Measurements from ENCODE around the gene HIBADH.

The HIBADH gene

GRCh38 chr7:27607210-27607606 lies 55.5 kb downstream of the HIBADH start:
- no peak overlapping the region for H3K4me3 ChIP-seq (ENCODE audit: low read depth, low read length)
- H3K27me3 ChIP-seq (ENCODE audit: control insufficient read depth, insufficient read depth, low read length) = no peaks in the 10 kb centered on the region
- H3K9ac ChIP-seq (ENCODE audit: low read depth, low read length) = no peak overlapping the region
- no peaks in the 10 kb centered on the region for H3K9me3 ChIP-seq (ENCODE audit: control insufficient read depth, insufficient read depth, low read length)
- no peaks in the 10 kb centered on the region for H3K36me3 ChIP-seq (ENCODE audit: control insufficient read depth, insufficient read depth, low read length)
- peaks cover 23% of the 10 kb centered on the region for H3K4me1 ChIP-seq (ENCODE audit: control insufficient read depth, insufficient read depth, low read length)

GRCh38 chr7:27606270-27607209 lies 56.1 kb downstream of the HIBADH start:
- no peaks in the 10 kb centered on the region for H3K36me3 ChIP-seq (ENCODE audit: control insufficient read depth, insufficient read depth, low read length)
- no peaks in the 10 kb centered on the region for H3K9me3 ChIP-seq (ENCODE audit: control insufficient read depth, insufficient read depth, low read length)
- H3K4me1 ChIP-seq (ENCODE audit: control insufficient read depth, insufficient read depth, low read length) = peaks cover 28% of the 10 kb centered on the region
- no peak overlapping the region for H3K9ac ChIP-seq (ENCODE audit: low read depth, low read length)
- no peak overlapping the region for H3K4me3 ChIP-seq (ENCODE audit: low read depth, low read length)
- H3K27me3 ChIP-seq (ENCODE audit: control insufficient read depth, insufficient read depth, low read length) = no peaks in the 10 kb centered on the region

GRCh38 chr7:27605689-27606269 lies 56.9 kb downstream of the HIBADH start:
- no peaks in the 10 kb centered on the region for H3K27me3 ChIP-seq (ENCODE audit: control insufficient read depth, insufficient read depth, low read length)
- no peak overlapping the region for H3K4me3 ChIP-seq (ENCODE audit: low read depth, low read length)
- H3K4me1 ChIP-seq (ENCODE audit: control insufficient read depth, insufficient read depth, low read length) = peaks cover 28% of the 10 kb centered on the region
- H3K9ac ChIP-seq (ENCODE audit: low read depth, low read length) = no peak overlapping the region
- H3K36me3 ChIP-seq (ENCODE audit: control insufficient read depth, insufficient read depth, low read length) = no peaks in the 10 kb centered on the region
- no peaks in the 10 kb centered on the region for H3K9me3 ChIP-seq (ENCODE audit: control insufficient read depth, insufficient read depth, low read length)

GRCh38 chr7:27605283-27605682 lies 57.4 kb downstream of the HIBADH start:
- Histone ChIP-seq H3K4me1 (ENCODE audit: control insufficient read depth, insufficient read depth, low read length) (peaks cover 28% of the 10 kb centered on the region), H3K4me3 (ENCODE audit: low read depth, low read length) (no peak overlapping the region), H3K9me3 (ENCODE audit: control insufficient read depth, insufficient read depth, low read length) (no peaks in the 10 kb centered on the region), H3K36me3 (ENCODE audit: control insufficient read depth, insufficient read depth, low read length) (no peaks in the 10 kb centered on the region), H3K9ac (ENCODE audit: low read depth, low read length) (no peak overlapping the region), H3K27me3 (ENCODE audit: control insufficient read depth, insufficient read depth, low read length) (no peaks in the 10 kb centered on the region)

GRCh38 chr7:27603813-27604212 lies 58.9 kb downstream of the HIBADH start:
- Histone ChIP-seq H3K9me3 (ENCODE audit: control insufficient read depth, insufficient read depth, low read length) (no peaks in the 10 kb centered on the region), H3K27me3 (ENCODE audit: control insufficient read depth, insufficient read depth, low read length) (no peaks in the 10 kb centered on the region), H3K4me1 (ENCODE audit: control insufficient read depth, insufficient read depth, low read length) (peaks cover 28% of the 10 kb centered on the region), H3K4me3 (ENCODE audit: low read depth, low read length) (no peak overlapping the region), H3K36me3 (ENCODE audit: control insufficient read depth, insufficient read depth, low read length) (no peaks in the 10 kb centered on the region), H3K9ac (ENCODE audit: low read depth, low read length) (no peak overlapping the region)

- H3K27me3 ChIP-seq (ENCODE audit: control insufficient read depth, insufficient read depth, low read length) = no peaks in the 10 kb centered on the region
- H3K9ac ChIP-seq (ENCODE audit: low read depth, low read length) = no peak overlapping the region
- no peaks in the 10 kb centered on the region for H3K36me3 ChIP-seq (ENCODE audit: control insufficient read depth, insufficient read depth, low read length)
- H3K4me1 ChIP-seq (ENCODE audit: control insufficient read depth, insufficient read depth, low read length) = peaks cover 28% of the 10 kb centered on the region
- H3K9me3 ChIP-seq (ENCODE audit: control insufficient read depth, insufficient read depth, low read length) = no peaks in the 10 kb centered on the region
- H3K4me3 ChIP-seq (ENCODE audit: low read depth, low read length) = no peak overlapping the region
Measured at GRCh38 chr7:27602766-27603165, 59.9 kb downstream of the HIBADH start.

GRCh38 chr7:27601217-27601616 lies 61.5 kb downstream of the HIBADH start:
- H3K4me1 ChIP-seq (ENCODE audit: control insufficient read depth, insufficient read depth, low read length) = peaks cover 22% of the 10 kb centered on the region

GRCh38 chr7:27600247-27600646 lies 62.4 kb downstream of the HIBADH start:
- no peak overlapping the region for H3K9ac ChIP-seq (ENCODE audit: low read depth, low read length)
- H3K9me3 ChIP-seq (ENCODE audit: control insufficient read depth, insufficient read depth, low read length) = no peaks in the 10 kb centered on the region
- no peaks in the 10 kb centered on the region for H3K27me3 ChIP-seq (ENCODE audit: control insufficient read depth, insufficient read depth, low read length)
- peaks cover 18% of the 10 kb centered on the region for H3K4me1 ChIP-seq (ENCODE audit: control insufficient read depth, insufficient read depth, low read length)
- no peaks in the 10 kb centered on the region for H3K36me3 ChIP-seq (ENCODE audit: control insufficient read depth, insufficient read depth, low read length)
- H3K4me3 ChIP-seq (ENCODE audit: low read depth, low read length) = no peak overlapping the region

More at GRCh38 chr7:27601217-27601616, 61.5 kb downstream of the HIBADH start:
- Histone ChIP-seq H3K27me3 (ENCODE audit: control insufficient read depth, insufficient read depth, low read length) (no peaks in the 10 kb centered on the region), H3K9me3 (ENCODE audit: control insufficient read depth, insufficient read depth, low read length) (no peaks in the 10 kb centered on the region), H3K9ac (ENCODE audit: low read depth, low read length) (no peak overlapping the region), H3K36me3 (ENCODE audit: control insufficient read depth, insufficient read depth, low read length) (no peaks in the 10 kb centered on the region), H3K4me3 (ENCODE audit: low read depth, low read length) (no peak overlapping the region)

- no peaks in the 10 kb centered on the region for H3K36me3 ChIP-seq (ENCODE audit: control insufficient read depth, insufficient read depth, low read length)
- no peaks in the 10 kb centered on the region for H3K27me3 ChIP-seq (ENCODE audit: control insufficient read depth, insufficient read depth, low read length)
- H3K4me3 ChIP-seq (ENCODE audit: low read depth, low read length) = no peak overlapping the region
- H3K9me3 ChIP-seq (ENCODE audit: control insufficient read depth, insufficient read depth, low read length) = no peaks in the 10 kb centered on the region
- no peak overlapping the region for H3K9ac ChIP-seq (ENCODE audit: low read depth, low read length)
- peaks cover 14% of the 10 kb centered on the region for H3K4me1 ChIP-seq (ENCODE audit: control insufficient read depth, insufficient read depth, low read length)
Measured at GRCh38 chr7:27595009-27595408, 67.7 kb downstream of the HIBADH start.

GRCh38 chr7:27593226-27593625 lies 69.5 kb downstream of the HIBADH start:
- H3K4me1 ChIP-seq (ENCODE audit: control insufficient read depth, insufficient read depth, low read length) = peaks cover 14% of the 10 kb centered on the region
- H3K4me3 ChIP-seq (ENCODE audit: low read depth, low read length) = no peak overlapping the region
- H3K27me3 ChIP-seq (ENCODE audit: control insufficient read depth, insufficient read depth, low read length) = no peaks in the 10 kb centered on the region
- H3K36me3 ChIP-seq (ENCODE audit: control insufficient read depth, insufficient read depth, low read length) = no peaks in the 10 kb centered on the region
- no peak overlapping the region for H3K9ac ChIP-seq (ENCODE audit: low read depth, low read length)
- no peaks in the 10 kb centered on the region for H3K9me3 ChIP-seq (ENCODE audit: control insufficient read depth, insufficient read depth, low read length)

GRCh38 chr7:27590416-27590815 lies 72.3 kb downstream of the HIBADH start:
- H3K4me1 ChIP-seq (ENCODE audit: control insufficient read depth, insufficient read depth, low read length) = peaks cover 19% of the 10 kb centered on the region
- H3K9me3 ChIP-seq (ENCODE audit: control insufficient read depth, insufficient read depth, low read length) = no peaks in the 10 kb centered on the region
- no peaks in the 10 kb centered on the region for H3K36me3 ChIP-seq (ENCODE audit: control insufficient read depth, insufficient read depth, low read length)
- no peaks in the 10 kb centered on the region for H3K27me3 ChIP-seq (ENCODE audit: control insufficient read depth, insufficient read depth, low read length)
- H3K9ac ChIP-seq (ENCODE audit: low read depth, low read length) = no peak overlapping the region
- no peak overlapping the region for H3K4me3 ChIP-seq (ENCODE audit: low read depth, low read length)

- Histone ChIP-seq H3K36me3 (ENCODE audit: control insufficient read depth, insufficient read depth, low read length) (no peaks in the 10 kb centered on the region), H3K9me3 (ENCODE audit: control insufficient read depth, insufficient read depth, low read length) (no peaks in the 10 kb centered on the region), H3K4me1 (ENCODE audit: control insufficient read depth, insufficient read depth, low read length) (peaks cover 14% of the 10 kb centered on the region), H3K9ac (ENCODE audit: low read depth, low read length) (no peak overlapping the region), H3K4me3 (ENCODE audit: low read depth, low read length) (no peak overlapping the region), H3K27me3 (ENCODE audit: control insufficient read depth, insufficient read depth, low read length) (no peaks in the 10 kb centered on the region)
Measured at GRCh38 chr7:27587429-27587828, 75.3 kb downstream of the HIBADH start.

Data from iPS-15b (cell line).